ENCODE measurements around the gene MKI67. TPM values are rescaled to one million over a fixed set of nuclear protein-coding genes. Genes with fewer than 3 reads are reported as not detected.
"Not testable (repeated sequence)": the region's sequence is repeated elsewhere in the genome, so short reads cannot be mapped to it uniquely, and the experiment has no call there.

Gene MKI67, protein sequence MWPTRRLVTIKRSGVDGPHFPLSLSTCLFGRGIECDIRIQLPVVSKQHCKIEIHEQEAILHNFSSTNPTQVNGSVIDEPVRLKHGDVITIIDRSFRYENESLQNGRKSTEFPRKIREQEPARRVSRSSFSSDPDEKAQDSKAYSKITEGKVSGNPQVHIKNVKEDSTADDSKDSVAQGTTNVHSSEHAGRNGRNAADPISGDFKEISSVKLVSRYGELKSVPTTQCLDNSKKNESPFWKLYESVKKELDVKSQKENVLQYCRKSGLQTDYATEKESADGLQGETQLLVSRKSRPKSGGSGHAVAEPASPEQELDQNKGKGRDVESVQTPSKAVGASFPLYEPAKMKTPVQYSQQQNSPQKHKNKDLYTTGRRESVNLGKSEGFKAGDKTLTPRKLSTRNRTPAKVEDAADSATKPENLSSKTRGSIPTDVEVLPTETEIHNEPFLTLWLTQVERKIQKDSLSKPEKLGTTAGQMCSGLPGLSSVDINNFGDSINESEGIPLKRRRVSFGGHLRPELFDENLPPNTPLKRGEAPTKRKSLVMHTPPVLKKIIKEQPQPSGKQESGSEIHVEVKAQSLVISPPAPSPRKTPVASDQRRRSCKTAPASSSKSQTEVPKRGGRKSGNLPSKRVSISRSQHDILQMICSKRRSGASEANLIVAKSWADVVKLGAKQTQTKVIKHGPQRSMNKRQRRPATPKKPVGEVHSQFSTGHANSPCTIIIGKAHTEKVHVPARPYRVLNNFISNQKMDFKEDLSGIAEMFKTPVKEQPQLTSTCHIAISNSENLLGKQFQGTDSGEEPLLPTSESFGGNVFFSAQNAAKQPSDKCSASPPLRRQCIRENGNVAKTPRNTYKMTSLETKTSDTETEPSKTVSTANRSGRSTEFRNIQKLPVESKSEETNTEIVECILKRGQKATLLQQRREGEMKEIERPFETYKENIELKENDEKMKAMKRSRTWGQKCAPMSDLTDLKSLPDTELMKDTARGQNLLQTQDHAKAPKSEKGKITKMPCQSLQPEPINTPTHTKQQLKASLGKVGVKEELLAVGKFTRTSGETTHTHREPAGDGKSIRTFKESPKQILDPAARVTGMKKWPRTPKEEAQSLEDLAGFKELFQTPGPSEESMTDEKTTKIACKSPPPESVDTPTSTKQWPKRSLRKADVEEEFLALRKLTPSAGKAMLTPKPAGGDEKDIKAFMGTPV (N-terminal part only)
- total RNA-seq: 1 to 10 TPM; 5.4 to 5.7 (median 5.4) TPM

DNA sequence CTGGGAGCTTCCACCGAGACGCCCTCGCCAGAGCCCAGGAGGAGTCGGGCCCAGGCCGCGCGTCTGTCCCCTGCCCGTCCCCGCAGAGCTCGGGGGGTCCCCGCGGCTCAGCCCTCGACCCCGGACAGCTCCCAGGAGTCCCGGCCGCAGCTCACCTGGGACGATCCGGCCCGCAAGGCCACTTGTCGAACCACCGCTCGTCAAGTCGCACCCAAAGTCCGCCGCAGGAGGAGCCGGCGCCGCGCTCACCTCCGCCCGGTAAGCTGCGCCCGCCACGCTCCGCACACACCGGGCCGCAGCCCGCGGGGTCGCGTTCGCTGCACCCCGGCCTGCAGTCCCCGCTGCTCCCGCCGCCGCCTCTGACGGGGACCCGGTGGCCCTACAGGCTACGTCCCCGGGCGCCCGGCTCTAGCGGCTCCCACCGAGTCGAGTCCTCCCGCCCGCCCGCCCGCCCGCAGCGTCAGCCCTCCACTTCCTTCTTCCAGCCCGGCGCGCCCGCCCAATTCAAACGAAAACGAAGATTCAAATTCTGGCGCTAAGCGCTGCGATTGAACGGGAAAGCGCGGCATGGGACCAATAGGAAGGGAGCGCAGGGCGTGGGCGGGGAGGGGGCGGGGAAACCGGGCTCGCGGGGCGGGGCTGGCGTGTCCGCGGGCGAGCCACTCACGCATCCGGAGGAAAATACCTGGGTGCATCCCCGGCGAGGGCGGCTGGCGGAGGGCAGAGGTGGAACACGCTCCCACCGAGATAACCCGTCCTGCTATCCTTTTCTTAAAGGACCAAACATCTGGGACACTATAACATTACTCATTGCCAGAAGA, at the start of gene MKI67:
Gene MKI67, minus strand, starts transcription at position 480 of the 821 bp plus-strand sequence. CDS start 756 bp downstream, outside the sequence.
- H3K9me3 Mint-ChIP-seq: no peaks in the 10 kb centered on the region
- H3K4me1 Mint-ChIP-seq (ENCODE audit: low read depth): peaks cover 28% of the 10 kb centered on the region
- H3K36me3 Mint-ChIP-seq (ENCODE audit: insufficient read depth): no peaks in the 10 kb centered on the region
- H3K27me3 Mint-ChIP-seq (ENCODE audit: low read depth): peaks cover 28% of the 10 kb centered on the region
- DNase-seq (peak; percentile 87), ATAC-seq (peak; percentile 87 to 88)
- H3K4me3 Mint-ChIP-seq: peak within 1 kb of the TSS; percentile 90

DNA sequence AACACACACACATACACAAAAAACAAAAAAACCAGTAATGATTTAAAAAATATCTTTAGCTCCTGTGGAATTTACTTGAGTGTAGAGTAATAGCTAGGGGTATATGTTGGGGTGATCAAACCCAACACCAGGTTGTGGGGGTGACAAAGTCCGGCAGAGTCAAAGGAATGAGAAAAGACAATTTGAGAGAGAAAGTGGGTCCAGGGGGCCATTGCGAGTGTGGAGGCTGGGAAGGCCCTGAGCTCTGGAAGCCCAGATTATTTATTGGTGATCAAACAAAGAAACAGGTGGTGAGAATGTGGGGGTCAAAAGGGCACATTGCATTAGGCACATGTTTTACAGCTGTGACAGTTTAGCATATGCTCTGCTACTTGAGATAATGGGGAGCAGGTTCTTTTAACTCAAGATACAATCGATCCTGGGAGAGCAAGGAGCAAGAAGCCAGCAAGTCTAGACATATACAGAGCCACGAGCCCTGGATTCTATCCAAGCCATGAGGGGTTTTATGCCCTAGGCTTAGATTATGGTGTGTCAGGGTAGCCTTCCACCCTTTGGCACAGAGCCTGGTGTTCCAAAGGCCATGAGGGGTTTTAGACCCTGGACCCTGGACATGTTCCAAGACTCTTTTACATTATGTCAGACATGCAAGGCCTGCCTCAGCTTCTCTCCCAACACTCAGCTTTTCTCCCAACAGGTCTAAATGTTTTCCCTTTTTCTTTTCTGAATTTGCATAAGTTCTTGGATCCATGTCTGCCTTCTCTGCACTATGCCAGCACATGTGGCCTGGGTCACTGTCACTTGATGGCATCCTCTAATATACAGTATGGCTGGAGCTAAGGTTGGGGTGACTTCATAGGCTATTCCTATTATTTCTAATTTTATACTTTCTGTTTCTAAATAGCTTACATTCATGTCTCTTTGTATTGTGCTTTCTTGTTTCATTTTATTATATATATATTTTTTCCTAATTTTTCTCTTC, 48.6 kb upstream of the MKI67 start:
- no peak overlapping the region for H3K4me3 Mint-ChIP-seq

DNA sequence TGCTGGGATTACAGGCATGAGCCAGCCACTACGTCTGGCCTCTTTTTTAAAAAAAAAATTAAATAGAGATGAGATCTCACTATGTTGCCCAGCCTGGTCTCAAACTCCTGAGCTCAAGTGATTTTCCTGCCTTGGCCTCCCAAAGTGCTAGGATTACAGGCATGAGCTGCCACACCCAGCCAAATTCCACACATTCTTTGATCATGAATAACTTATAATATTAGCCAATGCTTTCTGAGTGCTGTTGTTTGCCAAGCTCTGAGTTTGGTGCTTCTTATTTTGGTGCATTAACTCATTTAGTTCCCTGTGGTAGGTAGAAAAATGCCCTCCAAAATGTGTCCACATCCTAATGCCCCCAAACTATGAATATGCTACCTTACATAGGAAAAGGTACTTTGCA, 47.2 kb upstream of the MKI67 start:
- no peaks in the 10 kb centered on the region for H3K4me1 Mint-ChIP-seq (ENCODE audit: low read depth)
- H3K4me3 Mint-ChIP-seq: no peak overlapping the region
- H3K9me3 Mint-ChIP-seq: peaks cover 8% of the 10 kb centered on the region
- H3K27me3 Mint-ChIP-seq (ENCODE audit: low read depth): peaks cover 14% of the 10 kb centered on the region
- H3K36me3 Mint-ChIP-seq (ENCODE audit: insufficient read depth): no peaks in the 10 kb centered on the region
- no peak for ATAC-seq
- no peak for DNase-seq

More for the DNA sequence above, 48.6 kb upstream of the MKI67 start:
- Mint-ChIP-seq H3K27me3 (ENCODE audit: low read depth) (peaks cover 5% of the 10 kb centered on the region), H3K4me1 (ENCODE audit: low read depth) (peaks cover under 1% of the 10 kb centered on the region), H3K36me3 (ENCODE audit: insufficient read depth) (no peaks in the 10 kb centered on the region), H3K9me3 (peaks cover 8% of the 10 kb centered on the region)
- ATAC-seq (no peak), DNase-seq (no peak)

DNA sequence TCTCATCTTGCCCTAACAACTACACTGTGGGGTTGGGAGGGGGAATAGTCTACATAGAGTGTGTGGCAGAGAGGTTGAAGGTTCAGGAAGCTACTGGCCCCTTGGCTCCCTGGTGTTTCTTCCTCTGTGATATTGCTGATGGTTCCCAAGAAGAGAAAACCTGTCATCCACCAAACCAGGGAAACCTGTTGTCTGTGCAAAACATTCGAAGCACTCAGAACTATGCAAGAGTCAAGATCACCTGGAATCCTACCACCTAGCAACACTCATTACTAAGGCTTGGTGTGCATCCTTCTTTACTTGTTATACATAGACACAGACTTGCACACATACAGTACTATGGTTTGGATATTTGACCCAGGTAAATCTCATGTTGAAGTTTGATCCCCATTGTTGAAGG, 46.5 kb upstream of the MKI67 start:
- Mint-ChIP-seq H3K36me3 (ENCODE audit: insufficient read depth) (no peaks in the 10 kb centered on the region), H3K27me3 (ENCODE audit: low read depth) (peaks cover 14% of the 10 kb centered on the region), H3K4me3 (no peak overlapping the region), H3K9me3 (peaks cover 8% of the 10 kb centered on the region), H3K4me1 (ENCODE audit: low read depth) (no peaks in the 10 kb centered on the region)
- DNase-seq: no peak
- ATAC-seq: no peak

DNA sequence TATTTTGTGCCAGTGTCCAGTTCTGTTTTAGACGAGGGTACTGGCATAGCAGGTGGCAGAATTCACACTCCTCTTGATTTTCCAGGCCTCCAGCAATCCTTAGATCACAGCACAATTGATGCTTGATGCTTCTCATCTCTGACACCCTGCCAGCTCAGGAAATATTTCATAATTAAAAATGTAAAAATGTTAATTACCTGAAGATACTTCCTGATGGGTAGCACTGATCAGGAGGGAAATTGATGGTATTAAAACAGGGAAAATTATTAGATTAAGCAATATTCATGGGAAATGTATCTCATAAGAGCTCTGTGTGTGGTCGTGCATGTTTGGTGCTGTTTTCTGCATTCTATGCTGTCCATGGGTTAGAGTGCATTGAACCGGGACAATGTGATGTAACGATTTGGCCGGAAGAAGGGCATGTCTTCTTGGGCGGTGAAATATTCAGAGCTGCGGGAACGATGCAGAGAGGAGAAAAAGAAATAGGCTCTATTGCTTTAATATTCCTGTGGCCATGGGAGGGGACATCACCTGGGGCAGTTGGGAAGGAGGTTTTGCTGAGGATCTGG, 43.7 kb upstream of the MKI67 start:
- no peaks in the 10 kb centered on the region for H3K36me3 Mint-ChIP-seq (ENCODE audit: insufficient read depth)
- H3K4me1 Mint-ChIP-seq (ENCODE audit: low read depth): no peaks in the 10 kb centered on the region
- no peak for ATAC-seq
- no peak for DNase-seq
- H3K27me3 Mint-ChIP-seq (ENCODE audit: low read depth): peaks cover 14% of the 10 kb centered on the region
- no peak overlapping the region for H3K4me3 Mint-ChIP-seq
- H3K9me3 Mint-ChIP-seq: peaks cover 8% of the 10 kb centered on the region

DNA sequence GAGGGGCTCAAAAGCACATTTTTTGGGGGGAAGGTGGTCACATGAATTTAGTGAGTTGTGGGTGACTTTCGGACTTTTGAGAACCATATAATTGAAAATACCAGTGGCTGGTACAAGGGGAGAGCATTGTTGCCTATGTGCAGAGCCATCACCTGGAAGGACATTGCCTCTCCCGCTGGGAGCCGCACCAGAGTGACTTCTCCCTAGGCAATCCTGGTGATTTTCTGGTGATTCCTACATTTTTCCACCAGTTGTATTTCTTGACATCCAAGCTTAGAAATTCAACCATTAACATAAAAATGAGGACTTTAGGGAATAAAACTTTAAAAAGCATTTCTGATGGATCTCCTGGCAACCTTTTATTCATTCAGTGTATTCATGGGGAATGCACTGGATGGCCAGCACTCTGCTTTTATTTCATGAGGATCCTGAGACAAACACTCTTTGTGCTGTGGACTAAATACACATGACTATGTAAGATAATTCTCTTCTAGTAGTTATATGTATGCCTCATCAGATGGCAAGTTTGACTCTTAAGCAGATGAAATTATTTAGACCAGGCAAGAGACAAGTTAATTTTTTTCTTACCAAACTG, 41.8 kb upstream of the MKI67 start:
- H3K36me3 Mint-ChIP-seq (ENCODE audit: insufficient read depth): no peaks in the 10 kb centered on the region
- H3K9me3 Mint-ChIP-seq: no peaks in the 10 kb centered on the region
- no peaks in the 10 kb centered on the region for H3K4me1 Mint-ChIP-seq (ENCODE audit: low read depth)
- DNase-seq (no peak), ATAC-seq (no peak)
- peaks cover 14% of the 10 kb centered on the region for H3K27me3 Mint-ChIP-seq (ENCODE audit: low read depth)
- no peak overlapping the region for H3K4me3 Mint-ChIP-seq

DNA sequence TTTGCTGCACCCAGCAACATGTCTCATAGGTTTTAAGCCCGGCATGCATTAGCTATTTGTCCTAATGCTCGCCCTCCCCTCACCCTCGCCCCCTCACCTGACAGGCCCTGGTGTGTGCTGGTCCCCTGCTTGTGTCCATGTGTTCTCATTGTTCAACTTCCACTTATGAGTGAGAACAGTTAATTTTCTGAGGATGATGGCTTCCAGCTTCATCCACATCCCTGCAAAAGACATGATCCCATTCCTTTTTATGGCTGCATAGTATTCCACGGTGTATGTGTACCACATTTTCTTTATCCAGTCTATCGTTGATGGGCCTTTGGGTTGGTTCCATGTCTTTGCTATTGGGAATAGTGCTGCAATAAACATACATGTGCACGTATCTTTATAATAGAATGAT, 40.9 kb upstream of the MKI67 start:
- ATAC-seq; H3K9me3 Mint-ChIP-seq; DNase-seq; H3K36me3 Mint-ChIP-seq (ENCODE audit: insufficient read depth); H3K4me3 Mint-ChIP-seq; H3K4me1 Mint-ChIP-seq (ENCODE audit: low read depth): not testable (repeated sequence)
- H3K27me3 Mint-ChIP-seq (ENCODE audit: low read depth): peaks cover 14% of the 10 kb centered on the region

DNA sequence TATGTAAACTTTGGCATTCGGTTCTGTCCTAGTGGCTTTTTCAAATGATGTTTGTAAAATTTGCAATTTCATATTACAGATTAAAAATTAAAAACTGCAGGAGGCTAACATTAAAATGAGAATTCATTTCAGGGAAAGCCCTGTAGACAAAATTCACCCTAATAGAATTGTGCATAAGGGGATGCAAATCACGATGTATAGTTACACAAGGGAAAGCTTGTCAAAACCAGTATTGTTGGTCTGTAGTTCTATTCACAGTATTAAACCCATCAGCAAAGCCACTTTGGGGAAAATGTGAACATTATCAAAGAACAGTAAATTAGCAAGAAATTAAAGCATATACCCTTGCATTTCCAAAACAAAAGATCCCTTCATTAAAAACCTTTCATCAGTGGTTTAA, 39.9 kb upstream of the MKI67 start:
- no peak for DNase-seq
- Mint-ChIP-seq H3K4me3 (no peak overlapping the region), H3K9me3 (no peaks in the 10 kb centered on the region), H3K4me1 (ENCODE audit: low read depth) (no peaks in the 10 kb centered on the region), H3K36me3 (ENCODE audit: insufficient read depth) (no peaks in the 10 kb centered on the region), H3K27me3 (ENCODE audit: low read depth) (peaks cover 14% of the 10 kb centered on the region)
- ATAC-seq: no peak

DNA sequence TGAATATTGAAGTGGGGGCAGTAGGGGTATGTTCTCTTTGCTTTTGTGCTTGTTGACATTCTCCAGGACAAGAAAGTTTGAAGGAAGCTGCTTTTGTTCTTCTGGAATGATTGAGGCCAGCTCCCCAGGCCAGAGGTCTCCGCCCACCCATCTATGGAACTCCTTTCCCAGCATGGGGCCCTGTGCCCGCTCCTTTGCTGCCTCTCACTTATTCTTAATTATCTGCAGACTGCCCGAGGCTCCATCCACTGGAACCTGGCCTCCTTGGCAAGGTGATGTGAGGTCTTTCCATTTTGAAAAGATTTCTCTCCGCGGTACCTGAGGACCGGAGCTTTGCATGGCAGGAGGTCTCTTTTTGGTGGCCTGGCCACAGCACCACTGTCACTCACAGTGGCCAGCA, 39.3 kb upstream of the MKI67 start:
- Mint-ChIP-seq H3K36me3 (ENCODE audit: insufficient read depth) (no peaks in the 10 kb centered on the region), H3K4me1 (ENCODE audit: low read depth) (no peaks in the 10 kb centered on the region), H3K9me3 (no peaks in the 10 kb centered on the region), H3K4me3 (no peak overlapping the region), H3K27me3 (ENCODE audit: low read depth) (peaks cover 14% of the 10 kb centered on the region)
- ATAC-seq (no peak), DNase-seq (no peak)

DNA sequence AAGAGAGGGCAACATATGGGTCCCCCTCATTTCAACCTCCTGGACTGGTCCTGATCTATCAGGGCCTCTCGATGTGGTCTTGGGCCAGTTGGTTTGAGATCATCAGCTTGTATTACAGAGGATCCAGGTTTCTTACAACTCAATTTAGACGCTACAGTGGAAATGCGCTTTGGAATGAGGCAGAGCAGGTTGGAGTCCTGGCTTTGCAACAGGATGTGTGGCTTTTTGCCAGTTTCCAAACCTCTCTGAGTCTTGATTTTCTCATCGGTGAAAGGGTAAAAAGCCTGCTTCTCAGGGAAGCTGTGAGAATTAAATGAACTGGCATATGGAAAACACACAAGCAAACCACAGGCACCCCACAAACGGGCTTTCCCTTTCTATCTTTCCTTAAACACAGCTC, 37.5 kb upstream of the MKI67 start:
- Mint-ChIP-seq H3K4me1 (ENCODE audit: low read depth) (no peaks in the 10 kb centered on the region), H3K4me3 (no peak overlapping the region), H3K27me3 (ENCODE audit: low read depth) (peaks cover 1% of the 10 kb centered on the region), H3K36me3 (ENCODE audit: insufficient read depth) (no peaks in the 10 kb centered on the region), H3K9me3 (no peaks in the 10 kb centered on the region)
- ATAC-seq (no peak), DNase-seq (no peak)

DNA sequence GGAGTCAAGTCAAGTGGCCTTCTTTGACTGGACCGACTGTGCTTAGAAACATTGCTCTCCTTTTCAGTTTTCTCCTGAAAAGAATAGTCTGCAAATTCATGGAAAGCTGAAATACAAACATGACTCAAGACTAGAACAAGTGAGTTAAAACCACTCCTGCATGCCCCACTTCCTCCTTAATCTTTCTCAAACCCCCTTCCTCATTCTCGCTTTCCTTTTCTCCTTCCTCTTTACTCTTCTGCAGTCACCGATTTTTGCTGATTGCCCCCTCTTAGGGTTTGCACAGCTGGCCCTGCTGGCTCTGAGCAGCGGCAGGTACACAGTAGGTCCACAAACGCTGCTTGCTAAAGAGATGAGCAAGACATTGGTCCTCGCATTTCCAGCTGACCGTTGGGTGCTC, 34.8 kb upstream of the MKI67 start:
- ATAC-seq (no peak), DNase-seq (no peak)
- H3K4me1 Mint-ChIP-seq (ENCODE audit: low read depth): no peaks in the 10 kb centered on the region
- no peaks in the 10 kb centered on the region for H3K36me3 Mint-ChIP-seq (ENCODE audit: insufficient read depth)
- H3K27me3 Mint-ChIP-seq (ENCODE audit: low read depth): peaks cover 3% of the 10 kb centered on the region
- no peaks in the 10 kb centered on the region for H3K9me3 Mint-ChIP-seq
- H3K4me3 Mint-ChIP-seq: no peak overlapping the region

DNA sequence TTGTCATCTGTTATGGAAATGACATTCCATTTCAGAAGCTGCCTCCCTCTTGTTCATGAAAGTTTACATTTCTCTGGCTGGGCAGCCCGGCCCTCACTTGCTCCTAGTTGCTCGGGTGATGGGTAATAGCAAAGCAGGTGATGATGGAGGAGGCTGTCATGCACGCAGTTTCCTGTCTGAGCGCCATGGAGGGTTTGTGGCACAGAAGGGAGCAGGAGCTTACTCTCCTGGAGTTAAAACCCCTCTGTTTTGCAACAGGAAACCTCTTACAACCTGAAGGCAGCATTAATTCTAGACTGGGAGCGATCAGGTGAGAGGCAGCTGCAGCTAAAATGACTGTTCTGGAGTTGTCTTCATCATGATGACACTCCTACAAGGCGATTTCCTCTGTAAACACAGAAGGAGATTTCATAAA, 34.1 kb upstream of the MKI67 start:
- ATAC-seq (no peak), DNase-seq (no peak)
- H3K36me3 Mint-ChIP-seq (ENCODE audit: insufficient read depth): no peaks in the 10 kb centered on the region
- H3K4me1 Mint-ChIP-seq (ENCODE audit: low read depth): no peaks in the 10 kb centered on the region
- peaks cover 6% of the 10 kb centered on the region for H3K27me3 Mint-ChIP-seq (ENCODE audit: low read depth)
- H3K4me3 Mint-ChIP-seq: no peak overlapping the region
- H3K9me3 Mint-ChIP-seq: no peaks in the 10 kb centered on the region
